GM04503 (cell line): ENCODE measurements around the gene KIAA1328.
A peak's percentile ranks its signal among the peaks of the same experiment; 100 is the strongest.
"Not testable (repeated sequence)": the region's sequence is repeated elsewhere in the genome, so short reads cannot be mapped to it uniquely, and the experiment has no call there.

ENCODE experiments used
- DNase-seq: peaks from one replicate; pipeline ENCODE4 v3.0.0-alpha.2; 2012; ENCODE audit warnings: low read depth

The KIAA1328 gene

GRCh38 chr18:36887114-36887513 lies 58.2 kb downstream of the KIAA1328 start:
- no peak for DNase-seq

GRCh38 chr18:36887864-36888263 lies 58.9 kb downstream of the KIAA1328 start:
- no peak for DNase-seq

- no peak for DNase-seq
Observed at GRCh38 chr18:36888778-36889177, 59.9 kb downstream of the KIAA1328 start.

- DNase-seq = no peak
Observed at GRCh38 chr18:36889321-36889720, 60.4 kb downstream of the KIAA1328 start.

GRCh38 chr18:36889742-36890141 lies 60.8 kb downstream of the KIAA1328 start:
- no peak for DNase-seq

- DNase-seq = no peak
Observed at GRCh38 chr18:36890598-36890997, 61.7 kb downstream of the KIAA1328 start.

GRCh38 chr18:36893227-36893626 lies 64.3 kb downstream of the KIAA1328 start:
- DNase-seq = no peak

- DNase-seq = no peak
Observed at GRCh38 chr18:36895606-36896005, 66.7 kb downstream of the KIAA1328 start.

GRCh38 chr18:36897253-36897652 lies 68.3 kb downstream of the KIAA1328 start:
- DNase-seq = no peak

GRCh38 chr18:36899289-36899688 lies 70.4 kb downstream of the KIAA1328 start:
- no peak for DNase-seq

- DNase-seq = no peak
Observed at GRCh38 chr18:36900466-36900865, 71.5 kb downstream of the KIAA1328 start.

GRCh38 chr18:36901277-36901701 lies 72.4 kb downstream of the KIAA1328 start:
- no peak for DNase-seq

- DNase-seq = no peak
Observed at GRCh38 chr18:36903215-36903928, 74.4 kb downstream of the KIAA1328 start.

GRCh38 chr18:36905571-36905970 lies 76.6 kb downstream of the KIAA1328 start:
- no peak for DNase-seq

- DNase-seq = not testable (repeated sequence)
Observed at GRCh38 chr18:36909282-36909681, 80.4 kb downstream of the KIAA1328 start.

GRCh38 chr18:36912887-36913286 lies 84.0 kb downstream of the KIAA1328 start:
- no peak for DNase-seq

GRCh38 chr18:36917907-36918306 lies 89.0 kb downstream of the KIAA1328 start:
- no peak for DNase-seq

GRCh38 chr18:36929601-36930000 lies 100.7 kb downstream of the KIAA1328 start:
- DNase-seq = no peak

- DNase-seq = no peak
Observed at GRCh38 chr18:36931106-36931505, 102.2 kb downstream of the KIAA1328 start.

- DNase-seq = no peak
Observed at GRCh38 chr18:36933552-36933951, 104.6 kb downstream of the KIAA1328 start.

- peak; percentile 68 for DNase-seq
Observed at GRCh38 chr18:36934884-36935283, 106.0 kb downstream of the KIAA1328 start.

- peak; percentile 2 for DNase-seq
Observed at GRCh38 chr18:36942264-36942663, 113.3 kb downstream of the KIAA1328 start.

- DNase-seq = no peak
Observed at GRCh38 chr18:36947820-36948348, 119.0 kb downstream of the KIAA1328 start.

GRCh38 chr18:36950282-36950681 lies 121.4 kb downstream of the KIAA1328 start:
- no peak for DNase-seq
